ENCODE measurements around the gene ARHGAP24.
"Not testable (repeated sequence)": the region's sequence is repeated elsewhere in the genome, so short reads cannot be mapped to it uniquely, and the experiment has no call there.

ARHGAP24 gene

GRCh38 chr4:85826060-85826678 lies 351.2 kb downstream of the ARHGAP24 start:
- DNase-seq = no peak

DNA sequence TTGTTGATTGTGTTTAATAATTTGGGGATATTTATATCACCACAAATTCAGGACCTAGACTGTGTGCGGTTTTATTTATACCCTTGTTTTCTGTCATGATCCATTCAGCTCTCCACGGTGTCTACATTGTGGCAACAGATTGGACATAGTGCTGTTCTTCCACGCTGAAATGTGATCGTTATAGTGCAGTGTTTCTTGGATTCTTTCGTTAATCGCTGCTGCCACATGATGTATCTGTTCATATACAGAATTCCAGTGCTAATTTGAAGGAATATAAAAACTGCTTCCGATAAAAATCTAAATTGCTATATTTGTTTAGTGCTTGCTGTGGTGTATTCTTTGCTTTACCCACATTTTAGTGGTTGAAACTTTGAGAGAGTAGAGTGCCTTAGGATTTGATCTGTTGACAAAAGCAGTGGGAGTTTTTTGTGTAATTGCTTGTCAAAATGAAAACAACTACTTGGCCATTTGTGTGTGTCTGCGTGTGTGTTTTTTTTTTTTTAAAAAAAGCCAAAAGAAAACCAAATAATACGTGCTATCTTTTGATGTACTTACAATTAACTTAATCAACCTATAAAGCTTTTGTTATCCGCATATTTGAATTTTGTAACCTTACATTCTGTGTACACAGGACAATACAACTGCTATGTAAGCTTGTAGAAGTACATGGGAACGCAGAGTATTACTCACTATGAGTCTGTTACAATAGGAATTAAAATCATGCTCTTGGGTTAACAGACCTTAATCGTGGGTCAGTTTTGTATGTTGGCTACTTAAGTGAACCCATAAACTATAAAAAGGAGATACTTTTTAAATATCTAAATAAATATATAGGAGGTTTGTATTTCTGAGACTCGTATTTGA lies 353.3 kb downstream of the ARHGAP24 start:
- DNase-seq = no peak

- no peak for DNase-seq
Observed at GRCh38 chr4:85829276-85830051, 354.5 kb downstream of the ARHGAP24 start.

- no peak for DNase-seq
Observed at GRCh38 chr4:85831647-85832046, 356.7 kb downstream of the ARHGAP24 start.

GRCh38 chr4:85833302-85833701 lies 358.4 kb downstream of the ARHGAP24 start:
- no peak for DNase-seq

DNA sequence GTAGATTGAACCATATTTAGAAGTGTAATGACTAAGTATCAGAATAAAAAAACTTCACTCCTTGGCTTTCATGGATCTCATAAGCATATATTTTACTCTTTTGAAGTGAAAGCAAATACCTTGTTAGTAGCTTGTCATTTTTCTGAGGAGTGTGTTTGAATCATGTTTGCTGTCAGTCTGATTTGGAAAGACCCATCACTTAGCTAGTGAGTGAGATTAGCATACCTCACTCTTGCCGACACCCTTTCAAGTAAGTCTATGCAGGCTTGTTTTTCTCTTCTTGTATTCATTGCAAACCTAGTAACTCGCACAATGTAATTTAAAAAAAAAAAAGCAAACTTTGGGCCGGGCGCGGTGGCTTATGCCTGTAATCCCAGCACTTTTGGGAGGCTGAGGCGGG lies 360.0 kb downstream of the ARHGAP24 start:
- DNase-seq = no peak

DNA sequence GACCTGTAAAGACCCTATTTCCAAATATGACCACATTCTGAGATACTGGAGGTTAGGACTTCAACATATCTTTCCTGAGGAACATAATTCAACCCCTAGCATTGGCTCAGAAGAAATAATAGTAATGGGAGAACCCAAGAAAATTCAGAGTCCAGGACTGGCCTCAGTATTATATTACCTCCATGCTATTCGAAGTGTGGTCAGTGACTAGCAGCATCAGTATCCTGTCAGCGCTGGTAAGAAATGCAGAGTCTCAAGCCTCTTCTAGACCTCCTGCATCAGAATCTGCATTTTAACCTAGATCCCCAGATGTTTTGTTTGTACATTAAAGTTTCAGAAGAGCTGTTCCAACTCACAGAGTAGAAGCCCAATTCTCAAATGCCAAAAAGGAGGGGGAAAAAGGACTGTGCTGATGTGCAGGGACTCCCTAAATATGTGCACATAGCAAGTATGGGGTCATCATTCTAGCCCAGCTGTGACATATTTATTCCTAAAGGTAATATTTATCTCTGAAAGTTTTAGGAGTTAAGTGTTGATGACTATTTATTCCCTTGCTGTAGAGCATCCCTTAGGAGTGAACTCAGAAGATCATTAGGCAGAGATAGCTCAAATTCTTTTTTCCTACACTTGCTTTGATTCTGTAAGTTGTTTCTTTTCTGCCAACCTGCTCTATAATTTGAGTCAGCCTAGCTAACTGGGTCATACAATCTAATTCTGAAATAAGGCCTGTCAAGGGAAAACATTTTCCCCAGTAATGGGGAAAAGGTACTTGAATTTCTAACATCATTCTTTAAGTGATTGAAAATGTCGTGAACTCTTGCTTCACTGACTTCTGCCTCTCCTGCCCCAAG lies 361.9 kb downstream of the ARHGAP24 start:
- no peak for DNase-seq

DNA sequence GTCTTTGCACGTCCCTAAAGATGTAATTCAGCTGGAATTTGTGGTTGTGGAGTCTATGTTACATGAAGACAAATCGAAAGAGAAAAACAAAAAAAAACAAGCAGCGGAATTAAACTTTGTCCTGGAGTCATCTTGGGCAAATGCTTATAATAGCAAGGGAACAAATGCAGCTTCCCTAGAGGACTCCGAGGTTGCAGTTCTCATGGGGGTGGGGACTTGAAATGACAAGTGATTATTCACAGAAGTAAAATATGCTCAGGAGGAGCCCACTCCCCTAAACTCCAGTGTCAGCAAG lies 362.4 kb downstream of the ARHGAP24 start:
- DNase-seq = no peak

- not testable (repeated sequence) for DNase-seq
Observed at GRCh38 chr4:85839981-85840451, 365.1 kb downstream of the ARHGAP24 start.

- DNase-seq = no peak
Observed at GRCh38 chr4:85842540-85842939, 367.6 kb downstream of the ARHGAP24 start.

GRCh38 chr4:85853740-85854139 lies 378.8 kb downstream of the ARHGAP24 start:
- DNase-seq = not testable (repeated sequence)

GRCh38 chr4:85854546-85854945 lies 379.6 kb downstream of the ARHGAP24 start:
- no peak for DNase-seq

DNA sequence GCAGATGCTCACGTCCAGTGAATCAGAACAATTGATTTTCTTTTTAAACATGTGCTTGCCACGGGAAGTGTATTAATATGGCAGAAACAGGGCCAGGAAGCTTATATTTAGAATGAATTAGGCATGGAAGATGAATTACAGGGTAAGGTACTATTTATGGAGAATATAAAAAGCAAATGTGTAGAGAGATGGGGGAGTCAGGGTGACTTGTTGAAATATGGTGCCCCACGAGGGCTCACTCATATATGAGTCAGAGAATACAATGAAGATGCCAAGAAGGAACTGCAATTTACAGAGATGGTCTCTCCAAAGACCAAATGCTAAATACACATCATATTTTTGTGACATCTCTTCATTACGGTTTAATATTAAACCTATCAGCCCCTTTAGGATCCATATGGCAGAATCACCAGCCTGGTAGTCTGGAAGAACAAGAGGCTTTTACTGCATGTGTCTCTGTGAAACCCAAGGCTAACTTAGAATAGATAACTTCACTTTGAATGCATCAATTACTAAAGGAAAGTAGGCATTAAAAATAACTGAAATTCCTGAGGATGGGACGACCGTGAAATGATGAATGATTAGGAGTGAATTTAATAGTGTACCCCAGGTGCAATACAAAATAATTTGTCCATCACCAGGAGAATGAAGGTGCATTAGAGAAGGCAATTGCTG lies 385.3 kb downstream of the ARHGAP24 start:
- DNase-seq = no peak

DNA sequence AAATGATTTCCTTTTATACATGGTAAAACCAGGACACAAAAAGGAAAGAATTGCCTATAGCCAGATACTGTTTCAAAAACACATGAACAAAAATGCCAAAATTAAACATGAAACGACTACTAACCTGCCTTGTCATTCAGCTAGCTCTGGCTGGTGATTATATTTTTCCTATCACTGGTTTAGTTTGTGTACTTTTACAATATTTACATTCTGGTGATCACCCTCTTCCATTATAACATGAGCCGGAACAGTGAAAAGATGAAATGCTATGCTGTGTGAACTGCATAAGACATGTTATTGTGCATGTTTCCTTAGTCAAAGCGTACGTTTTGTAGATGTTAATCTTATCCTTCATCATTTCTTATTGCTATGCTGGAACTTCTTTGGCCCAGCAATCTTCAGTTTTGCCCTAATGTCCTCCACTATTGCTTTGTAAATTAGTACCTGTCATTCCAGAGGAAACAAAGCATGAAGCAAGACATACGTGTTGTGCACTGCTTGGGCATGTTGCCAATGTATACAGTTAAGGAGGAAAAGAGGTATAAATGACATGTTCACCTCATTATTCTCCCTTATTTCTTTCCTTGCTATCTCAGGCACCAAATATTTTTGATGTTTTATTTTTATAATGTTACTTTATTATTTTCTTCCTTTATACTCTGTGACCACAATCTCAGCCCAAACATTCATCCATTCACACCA lies 386.3 kb downstream of the ARHGAP24 start:
- DNase-seq = no peak

DNA sequence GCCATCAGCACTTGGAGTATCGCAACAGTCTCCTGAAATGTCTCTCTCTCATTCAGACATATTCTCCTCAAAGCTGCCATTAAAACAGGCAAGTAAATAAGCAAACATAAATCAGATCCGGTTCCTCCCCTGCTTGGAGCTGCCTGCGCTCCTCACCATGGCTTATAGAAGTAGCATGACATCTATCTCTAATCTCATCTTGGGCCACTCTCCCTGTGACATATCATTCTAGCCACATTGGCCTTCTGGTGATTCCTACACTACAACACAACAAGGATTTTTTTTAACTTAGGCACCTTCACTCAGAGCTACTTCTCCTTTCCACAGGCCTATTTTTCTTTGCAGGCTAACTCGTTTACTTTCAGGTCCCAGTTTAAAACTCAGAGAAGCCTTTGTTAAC lies 387.9 kb downstream of the ARHGAP24 start:
- DNase-seq = no peak

DNA sequence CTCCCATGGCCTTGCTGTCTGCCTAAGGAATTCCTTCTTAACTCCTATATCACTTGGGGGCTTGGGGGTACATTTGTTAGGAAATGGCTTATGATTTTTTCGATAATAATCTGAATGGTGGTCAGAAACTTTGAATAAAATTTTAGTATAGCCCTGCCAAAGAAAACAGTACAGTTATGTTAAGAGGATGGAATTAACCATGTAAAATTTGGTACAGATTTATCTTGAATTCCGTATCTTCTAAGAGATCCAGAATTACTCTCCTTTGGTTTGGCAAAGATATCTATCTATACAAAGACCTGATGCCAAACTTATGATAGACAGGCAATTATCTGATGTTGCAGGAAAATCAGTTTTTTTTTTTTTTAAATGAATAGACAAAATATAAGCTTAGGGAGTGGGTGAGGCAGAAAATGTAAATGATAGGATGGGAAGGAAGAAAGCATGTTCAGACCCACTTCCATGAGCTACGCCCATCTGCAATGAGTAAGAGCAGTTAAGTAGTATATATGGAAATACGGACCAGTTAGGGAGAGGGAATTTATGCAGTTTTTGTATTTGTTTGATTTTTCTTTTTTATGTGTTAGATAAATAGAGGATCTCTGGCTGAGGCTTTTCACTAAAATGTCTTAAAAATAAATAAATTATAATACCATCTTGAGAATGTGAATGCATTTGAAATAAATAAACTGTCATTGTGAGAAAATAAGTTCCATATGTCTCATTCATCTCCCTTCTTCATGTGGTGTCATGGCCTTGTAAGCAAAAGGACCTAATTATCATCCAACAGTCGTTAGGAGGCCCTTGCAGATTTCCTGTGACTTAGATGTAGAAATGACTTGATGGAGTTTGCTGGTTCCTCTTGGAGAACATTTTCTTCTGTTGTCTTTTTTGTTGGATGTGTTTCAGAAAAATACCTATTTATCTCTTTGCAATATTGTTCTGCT lies 389.6 kb downstream of the ARHGAP24 start:
- DNase-seq = no peak

- no peak for DNase-seq
Observed at GRCh38 chr4:85865256-85865655, 390.3 kb downstream of the ARHGAP24 start.

GRCh38 chr4:85866508-85866907 lies 391.6 kb downstream of the ARHGAP24 start:
- DNase-seq = no peak

- DNase-seq = no peak
Observed at GRCh38 chr4:85867271-85867670, 392.3 kb downstream of the ARHGAP24 start.

DNA sequence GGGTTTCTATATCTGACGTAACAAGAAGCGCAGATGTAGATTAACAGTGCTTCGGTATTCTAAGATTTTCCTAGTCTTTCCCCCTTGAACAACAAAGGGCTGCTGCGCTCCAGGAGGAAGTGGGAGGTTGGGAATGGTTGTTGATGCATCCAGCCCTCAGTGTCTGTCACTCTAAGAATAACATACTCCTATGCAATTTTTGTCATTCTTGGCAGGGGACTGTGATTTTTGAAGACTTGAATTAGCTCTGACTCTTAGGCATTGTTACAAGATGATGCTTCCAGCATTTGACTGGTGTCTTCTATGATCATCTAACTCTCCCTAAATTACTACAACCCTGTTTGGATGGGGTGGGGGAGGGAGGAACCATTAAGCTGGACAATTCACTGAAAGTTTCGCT lies 394.2 kb downstream of the ARHGAP24 start:
- DNase-seq = no peak
